SK-N-DZ (cell line): ENCODE results near the gene HOPX.
"Not testable (repeated sequence)": the region's sequence is repeated elsewhere in the genome, so short reads cannot be mapped to it uniquely, and the experiment has no call there.

Source experiments
- DNase-seq: peaks from one replicate; pipeline ENCODE4 v3.0.0-alpha.2; 2015; ENCODE audit warnings: low spot score

The HOPX gene

GRCh38 chr4:56627985-56628384 is 53.1 kb downstream of the HOPX start:
- DNase-seq, result no peak

- DNase-seq, result no peak
Measured at GRCh38 chr4:56627375-56627774, 53.7 kb downstream of the HOPX start.

DNA sequence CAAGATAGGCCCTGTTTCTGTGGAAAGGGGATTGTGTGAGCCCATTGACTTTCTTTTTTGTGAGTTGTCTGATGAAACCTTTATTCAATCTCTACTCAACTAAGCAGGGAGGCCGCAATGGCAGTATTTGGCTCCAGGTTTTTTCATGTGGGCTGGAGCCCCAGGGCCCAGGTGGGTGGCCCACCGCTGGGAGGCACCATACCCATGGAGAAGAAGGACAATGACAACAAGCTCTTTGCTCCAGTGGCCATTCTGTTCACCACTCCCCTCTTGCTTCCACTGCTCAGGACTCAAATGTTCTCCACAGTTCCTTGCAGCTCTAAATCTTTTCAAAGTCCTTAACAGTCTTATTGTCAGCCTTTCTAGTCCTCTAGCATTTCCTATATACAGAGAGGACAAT is 54.1 kb downstream of the HOPX start:
- no peak for DNase-seq

DNA sequence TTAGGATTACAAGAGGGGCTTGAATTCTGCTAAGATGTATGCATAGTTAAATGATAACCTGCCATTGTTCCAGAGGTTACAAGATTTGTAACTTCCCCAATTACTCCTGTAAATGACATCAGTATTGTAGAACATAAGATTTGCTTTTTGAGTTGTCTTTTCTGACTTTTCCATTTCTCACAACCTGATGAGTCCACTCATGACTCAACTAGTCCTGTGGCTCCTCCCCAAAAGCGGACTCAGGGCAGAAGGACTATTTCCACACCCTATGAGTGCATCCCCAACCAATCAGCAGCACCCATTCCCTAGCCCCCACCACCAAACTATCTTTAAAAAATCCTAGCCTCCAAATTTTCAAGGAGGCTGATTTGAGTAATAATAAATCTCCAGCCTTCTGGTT is 54.7 kb downstream of the HOPX start:
- no peak for DNase-seq

GRCh38 chr4:56622176-56622575 is 58.9 kb downstream of the HOPX start:
- DNase-seq, result no peak

DNA sequence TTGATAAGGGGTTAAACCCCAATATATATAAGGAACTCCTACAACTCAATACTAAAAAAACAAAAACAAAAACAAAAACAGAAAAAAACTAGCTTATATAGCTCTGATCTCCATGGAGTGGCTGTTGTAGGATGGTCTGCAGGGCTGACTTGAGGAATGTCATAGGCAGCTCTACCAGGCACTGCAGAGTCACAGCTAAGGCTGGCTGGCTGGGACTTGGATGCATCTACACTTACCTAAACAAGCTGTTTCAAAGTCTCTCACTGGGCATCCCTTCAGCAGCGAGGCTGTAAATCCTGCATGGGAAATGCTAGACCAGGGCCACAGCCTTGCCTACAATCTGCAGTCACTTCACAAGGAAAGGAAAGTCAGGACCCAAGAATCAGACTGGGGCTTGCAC is 61.3 kb downstream of the HOPX start:
- no peak for DNase-seq

GRCh38 chr4:56619160-56619559 is 61.9 kb downstream of the HOPX start:
- no peak for DNase-seq

DNA sequence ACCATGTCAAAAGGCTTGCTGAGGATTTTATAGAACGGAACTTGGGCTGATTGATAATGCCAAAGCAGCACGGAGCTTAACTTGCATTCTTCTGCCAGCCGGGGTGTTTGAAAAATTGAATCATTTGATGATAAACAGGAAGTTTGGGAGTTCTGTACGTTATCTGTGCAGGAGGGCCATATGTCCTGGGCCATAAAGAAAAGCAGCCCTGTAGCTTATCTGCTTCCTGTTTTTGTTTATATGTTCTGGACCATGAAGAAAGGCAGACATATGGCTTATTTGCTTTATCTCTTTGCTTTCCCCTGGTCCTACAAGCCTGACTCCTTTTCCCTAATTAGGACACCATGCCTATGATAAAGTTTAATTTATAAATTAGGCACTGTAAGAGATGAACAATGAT is 62.4 kb downstream of the HOPX start:
- no peak for DNase-seq

GRCh38 chr4:56613101-56613862 is 67.8 kb downstream of the HOPX start:
- no peak for DNase-seq

GRCh38 chr4:56612282-56612681 is 68.8 kb downstream of the HOPX start:
- DNase-seq, result no peak

DNA sequence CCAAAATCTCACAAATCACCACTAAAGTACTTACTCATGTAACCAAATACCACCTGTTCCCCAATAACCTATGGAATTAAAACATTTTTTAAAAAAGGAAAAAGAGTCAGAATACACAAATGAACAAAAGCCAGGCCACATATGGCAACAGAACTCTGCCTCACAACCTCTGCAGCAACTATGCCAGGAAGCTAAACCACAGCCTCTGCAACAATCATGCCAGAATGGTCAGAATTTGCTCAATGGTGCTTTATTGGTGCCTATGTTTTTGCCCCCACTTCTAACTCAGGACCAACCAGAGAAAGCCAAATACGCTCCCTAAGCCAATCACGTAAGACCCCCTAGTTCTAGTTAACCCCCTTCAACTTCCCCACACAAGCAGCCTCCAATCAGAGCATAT is 69.6 kb downstream of the HOPX start:
- DNase-seq, result no peak

DNA sequence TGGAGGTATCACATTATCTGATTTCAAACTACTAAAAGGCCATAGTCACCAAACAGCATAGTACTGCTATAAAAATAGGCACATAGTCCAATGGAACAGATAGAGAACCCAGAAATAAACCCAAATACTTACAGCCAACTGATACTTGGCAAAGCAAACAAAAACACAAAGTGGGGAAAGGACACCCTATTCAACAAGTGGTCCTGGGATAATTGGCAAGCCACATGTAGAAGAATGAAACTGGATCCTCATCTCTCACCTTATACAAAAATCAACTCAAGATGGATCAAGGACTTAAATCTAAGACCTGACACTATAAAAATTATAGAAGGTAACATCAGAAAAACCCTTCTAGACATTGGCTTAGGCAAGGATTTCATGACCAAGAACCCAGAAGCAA is 70.9 kb downstream of the HOPX start:
- not testable (repeated sequence) for DNase-seq

DNA sequence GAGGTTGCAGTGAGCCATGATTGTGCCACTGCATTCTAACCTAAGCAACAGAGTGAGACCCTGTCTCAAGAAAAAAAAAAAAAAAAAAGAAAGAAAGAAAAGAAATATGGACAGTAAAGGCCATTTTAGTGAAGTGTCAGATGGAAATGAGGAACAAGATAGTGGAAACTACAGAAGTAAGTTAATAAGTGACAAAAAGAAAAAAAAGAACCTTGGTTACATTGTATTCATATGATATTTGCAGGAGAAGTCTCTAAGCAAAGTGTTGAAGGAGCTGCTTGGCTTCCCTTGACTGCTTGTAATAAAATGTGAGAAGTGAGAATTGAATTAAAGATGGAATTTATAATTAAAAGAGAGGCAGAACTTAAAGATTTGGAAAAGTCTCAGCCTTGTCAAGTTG is 73.2 kb downstream of the HOPX start:
- no peak for DNase-seq

DNA sequence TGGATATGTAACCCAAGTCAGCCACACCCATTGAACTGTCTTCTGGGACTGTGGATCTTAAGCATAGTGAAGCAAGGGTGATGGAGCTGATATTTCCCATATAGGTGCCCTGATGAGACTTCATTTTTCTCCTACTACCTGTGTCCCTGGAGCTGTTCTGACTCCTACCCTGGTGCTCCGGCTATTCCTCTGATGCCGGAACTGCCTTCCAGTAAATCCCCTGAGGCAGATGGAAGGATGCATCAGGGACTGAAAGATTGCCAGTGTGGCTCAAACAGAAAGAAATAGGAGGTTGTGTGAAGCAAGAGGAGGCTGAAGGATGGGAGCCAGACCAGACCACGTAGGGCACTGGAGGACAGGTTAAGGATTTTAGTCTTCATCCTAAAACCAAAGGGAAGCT is 74.7 kb downstream of the HOPX start:
- no peak for DNase-seq

DNA sequence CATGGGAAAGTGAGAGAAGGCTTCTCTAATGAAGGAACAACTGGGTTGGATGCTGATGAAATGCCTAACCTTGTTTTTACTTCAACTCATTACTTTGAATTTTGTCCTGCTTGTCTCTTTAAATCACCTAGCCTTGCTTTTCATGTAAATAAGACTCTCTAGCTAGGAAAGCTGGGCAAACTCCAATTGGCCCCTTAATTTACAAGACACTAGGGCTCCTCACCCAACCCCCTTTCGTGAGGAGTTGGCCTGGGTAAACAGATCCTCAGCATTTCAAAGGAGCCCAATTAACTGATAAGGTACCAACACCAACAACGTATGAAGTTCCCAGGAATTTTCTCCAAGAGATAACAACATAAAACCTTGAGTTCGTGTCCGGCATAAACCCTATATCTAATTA is 75.6 kb downstream of the HOPX start:
- DNase-seq, result not testable (repeated sequence)

- no peak for DNase-seq
Measured at GRCh38 chr4:56603297-56603696, 77.8 kb downstream of the HOPX start.
